Esophagus muscularis mucosa (tissue), 3 donors: ENCODE results near the gene MAN2B1.

Source experiments
- CTCF ChIP-seq, 3 experiments: fragments of 200-600 bp in 2 of 3; fragments of 450-650 bp in 1 of 3; sonication (generic) in 2 of 3; IDR thresholded peaks; one replicate each; pipeline ENCODE4 v1.5.1; 2017 to 2019; ENCODE audit warnings: antibody characterized with exemption in 3 of 3, mild to moderate bottlenecking in 2 of 3, moderate library complexity in 1 of 3
- POLR2A ChIP-seq: fragments of 450-650 bp; IDR thresholded peaks from one replicate; pipeline ENCODE4 v1.6.1; 2017; ENCODE audit warnings: antibody characterized with exemption, moderate library complexity, mild to moderate bottlenecking, low read depth

GRCh38 chr19:12668932-12669269 is 2.4 kb upstream of the MAN2B1 start:
- no peak for TF ChIP-seq POLR2A
- no peak for TF ChIP-seq CTCF (IDR thresholded peaks at IDR 0.05)
